HG03060 (cell line): ENCODE measurements around the gene ACTR3C.

Source experiments
- ATAC-seq: cut with Tn5 transposase; IDR thresholded peaks from one replicate; pipeline ENCODE4 v1.9.1; 2021; ENCODE audit warnings: low read depth, moderate number of reproducible peaks; ENCODE audit not compliant: unreplicated experiment

ACTR3C gene

GRCh38 chr7:150322833-150323681 is at the start of gene ACTR3C, which contains the start of gene LRRC61:
TSS of gene ACTR3C (minus strand) at chr7:150323545. CDS start at chr7:150295296, 28,249 bp downstream.
TSS of gene LRRC61 (plus strand) at chr7:150323355. CDS start at chr7:150336862, 13,507 bp downstream.
- no peak for ATAC-seq

DNA sequence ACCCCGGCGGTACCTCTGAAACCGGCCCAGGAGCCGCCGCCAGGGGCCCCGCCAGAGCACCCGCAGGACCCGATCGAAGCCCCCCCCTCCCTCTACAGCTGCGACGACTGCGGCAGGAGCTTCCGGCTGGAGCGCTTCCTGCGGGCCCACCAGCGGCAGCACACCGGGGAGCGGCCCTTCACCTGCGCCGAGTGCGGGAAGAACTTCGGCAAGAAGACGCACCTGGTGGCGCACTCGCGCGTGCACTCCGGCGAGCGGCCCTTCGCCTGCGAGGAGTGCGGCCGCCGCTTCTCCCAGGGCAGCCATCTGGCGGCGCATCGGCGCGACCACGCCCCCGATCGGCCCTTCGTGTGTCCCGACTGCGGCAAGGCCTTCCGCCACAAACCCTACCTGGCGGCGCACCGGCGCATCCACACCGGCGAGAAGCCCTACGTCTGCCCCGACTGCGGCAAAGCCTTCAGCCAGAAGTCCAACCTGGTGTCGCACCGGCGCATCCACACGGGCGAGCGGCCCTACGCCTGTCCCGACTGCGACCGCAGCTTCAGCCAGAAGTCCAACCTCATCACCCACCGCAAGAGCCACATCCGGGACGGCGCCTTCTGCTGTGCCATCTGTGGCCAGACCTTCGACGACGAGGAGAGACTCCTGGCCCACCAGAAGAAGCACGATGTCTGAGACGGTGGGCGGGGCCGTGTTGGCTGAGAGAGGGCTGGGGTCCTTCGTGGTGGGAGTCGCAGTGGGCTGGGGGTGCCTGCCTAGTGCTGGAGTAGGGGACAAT is 49.1 kb upstream of the ACTR3C start:
- no peak for ATAC-seq

DNA sequence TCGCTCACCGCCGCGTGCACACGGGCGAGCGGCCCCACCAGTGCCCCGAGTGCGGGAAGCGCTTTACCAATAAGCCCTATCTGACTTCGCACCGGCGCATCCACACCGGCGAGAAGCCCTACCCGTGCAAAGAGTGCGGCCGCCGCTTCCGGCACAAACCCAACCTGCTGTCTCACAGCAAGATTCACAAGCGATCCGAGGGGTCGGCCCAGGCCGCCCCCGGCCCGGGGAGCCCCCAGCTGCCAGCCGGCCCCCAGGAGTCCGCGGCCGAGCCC is 48.6 kb upstream of the ACTR3C start:
- ATAC-seq, result no peak

- no peak for ATAC-seq
Observed at GRCh38 chr7:150371131-150371995, 48.0 kb upstream of the ACTR3C start.

GRCh38 chr7:150370612-150371071 is 47.3 kb upstream of the ACTR3C start:
- no peak for ATAC-seq

GRCh38 chr7:150369748-150370501 is 46.6 kb upstream of the ACTR3C start:
- ATAC-seq, result no peak

DNA sequence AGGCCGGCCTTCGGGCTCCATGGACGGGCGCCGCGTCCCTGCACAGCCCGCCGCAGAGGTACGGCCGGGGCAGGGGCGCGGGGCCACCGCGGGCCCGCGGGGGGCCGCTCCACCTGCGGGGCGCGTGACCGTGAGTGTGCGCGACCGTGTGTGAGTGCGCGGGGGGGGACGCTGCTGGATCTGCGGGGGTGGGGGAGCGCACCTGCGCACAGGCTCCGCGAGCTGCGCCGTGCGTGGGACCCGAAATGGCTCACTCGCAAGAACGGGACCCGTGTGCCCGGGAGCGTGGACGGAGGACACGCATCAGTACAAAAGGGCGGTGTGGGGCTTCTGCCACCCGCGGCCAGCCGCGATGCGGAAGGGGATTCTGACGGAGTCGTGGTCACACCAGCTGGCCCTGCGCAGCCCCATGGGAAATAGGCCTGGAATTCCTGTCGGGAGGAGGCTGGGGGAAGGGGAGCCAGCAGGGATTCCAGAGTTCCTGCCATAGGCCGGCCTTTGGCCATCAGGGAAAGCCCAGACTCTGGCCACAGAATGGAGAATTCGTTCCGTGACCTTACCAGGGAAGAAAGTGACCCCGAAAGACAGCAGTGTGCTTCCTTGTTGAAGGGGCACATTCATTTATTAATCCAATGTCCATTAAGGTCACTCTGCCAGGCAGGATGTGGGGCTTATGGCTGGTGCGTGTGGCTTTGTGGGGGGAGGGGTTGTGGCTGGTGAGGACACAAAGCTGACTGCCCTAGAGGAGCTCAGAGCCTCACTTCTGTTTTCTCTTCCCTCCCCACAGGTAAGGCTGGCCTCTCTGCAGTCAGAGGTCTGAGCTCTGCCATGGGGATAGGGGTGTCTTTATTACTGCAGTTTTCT is 45.8 kb upstream of the ACTR3C start:
- ATAC-seq, result no peak

DNA sequence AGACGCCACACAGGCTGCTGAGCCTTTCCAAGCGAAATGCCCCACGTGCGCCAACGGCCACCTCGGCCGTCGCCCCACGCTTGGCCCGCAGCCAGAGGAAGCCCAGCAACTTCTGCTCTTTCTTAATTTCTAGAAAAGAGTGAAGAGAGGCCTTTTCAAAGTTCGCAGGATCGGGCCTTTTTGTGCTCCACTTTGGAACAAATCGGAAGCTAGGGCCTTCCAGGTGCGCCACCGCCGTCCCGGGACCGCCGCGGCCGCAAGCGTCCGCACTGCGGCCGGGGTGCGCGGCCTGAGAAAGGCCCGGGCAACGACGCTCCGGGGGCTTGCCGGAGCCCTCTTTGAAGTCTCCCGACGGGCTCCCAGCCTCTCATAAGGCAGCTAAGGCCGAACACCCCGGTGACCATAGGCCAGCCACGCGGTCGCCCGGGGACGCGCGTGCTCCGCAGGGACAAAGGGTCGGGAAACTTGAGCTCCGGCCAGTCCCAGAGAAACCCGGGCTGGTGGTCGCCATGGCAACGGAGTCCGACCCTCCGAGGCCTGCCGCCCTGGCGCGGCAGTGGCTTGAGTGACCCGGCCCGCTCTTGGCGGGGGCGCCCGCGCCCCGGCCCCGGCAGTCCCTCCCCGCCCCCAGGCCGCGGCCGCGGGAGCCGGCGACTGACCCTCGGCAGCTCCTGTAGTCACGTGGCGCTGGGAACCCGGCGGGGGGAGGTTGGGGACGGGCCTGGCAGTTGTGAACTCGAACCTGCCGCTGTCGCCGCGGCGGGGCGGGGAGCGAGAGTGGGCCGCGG is 44.9 kb upstream of the ACTR3C start, which contains the start of gene REPIN1:
TSS of gene REPIN1 (plus strand) at position 727 of the 788 bp plus-strand sequence. CDS start 890 bp downstream, outside the sequence.
- peak; percentile 34 for ATAC-seq

DNA sequence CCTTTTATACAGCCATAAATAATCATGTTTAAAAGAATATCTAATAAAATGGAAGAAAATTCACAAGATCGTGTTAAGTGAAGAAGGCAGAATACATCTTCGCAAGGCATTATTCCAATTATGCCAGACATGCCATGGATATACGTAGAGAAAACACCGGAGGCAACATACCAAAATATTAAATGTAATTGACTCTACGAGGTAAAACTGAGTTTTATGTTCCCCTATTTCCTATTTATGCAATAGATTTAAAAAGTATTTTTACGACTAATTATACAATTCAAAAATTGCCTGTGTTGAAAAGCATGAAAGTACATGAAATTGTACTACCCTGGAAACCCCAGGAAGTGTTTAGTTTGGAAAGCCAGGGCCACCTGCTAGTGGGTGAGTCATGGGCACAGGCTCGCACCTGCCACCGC is 44.3 kb upstream of the ACTR3C start:
- ATAC-seq, result no peak

DNA sequence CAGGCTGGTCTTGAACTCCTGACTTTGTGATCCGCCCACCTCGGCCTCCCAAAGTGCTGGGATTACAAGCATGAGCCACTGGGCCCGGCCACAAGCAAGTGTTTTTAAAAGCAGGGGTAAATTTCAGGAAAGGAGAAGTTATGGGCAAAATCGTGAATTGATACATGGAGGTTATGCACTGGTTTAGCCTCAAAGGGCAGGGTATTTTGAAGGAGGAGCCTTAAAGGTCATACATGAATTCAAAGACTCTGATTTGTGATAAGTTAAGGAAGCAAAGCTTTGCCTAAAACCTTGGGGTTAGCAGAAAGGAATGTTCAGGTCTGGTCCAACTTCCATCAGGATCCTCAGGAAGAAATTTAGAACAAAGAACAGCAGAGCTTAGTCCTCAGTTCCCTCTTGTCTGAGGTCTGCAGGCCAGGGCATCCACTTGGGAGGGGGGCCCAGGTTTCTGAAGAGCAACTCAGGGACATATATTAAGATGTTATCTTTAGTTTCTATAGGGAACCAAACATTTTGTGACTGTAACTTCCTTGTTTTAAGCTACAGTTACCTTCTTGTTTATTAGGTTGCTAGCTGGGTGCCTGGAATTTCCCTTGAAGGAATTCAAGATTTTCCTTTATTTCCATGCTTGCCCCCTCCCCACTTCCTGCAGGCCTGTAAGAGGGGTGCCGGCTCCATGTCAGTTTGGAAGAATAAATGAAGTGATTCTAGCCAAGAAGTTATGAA is 42.5 kb upstream of the ACTR3C start:
- ATAC-seq, result no peak

- ATAC-seq, result no peak
Observed at GRCh38 chr7:150365194-150365593, 41.8 kb upstream of the ACTR3C start.

DNA sequence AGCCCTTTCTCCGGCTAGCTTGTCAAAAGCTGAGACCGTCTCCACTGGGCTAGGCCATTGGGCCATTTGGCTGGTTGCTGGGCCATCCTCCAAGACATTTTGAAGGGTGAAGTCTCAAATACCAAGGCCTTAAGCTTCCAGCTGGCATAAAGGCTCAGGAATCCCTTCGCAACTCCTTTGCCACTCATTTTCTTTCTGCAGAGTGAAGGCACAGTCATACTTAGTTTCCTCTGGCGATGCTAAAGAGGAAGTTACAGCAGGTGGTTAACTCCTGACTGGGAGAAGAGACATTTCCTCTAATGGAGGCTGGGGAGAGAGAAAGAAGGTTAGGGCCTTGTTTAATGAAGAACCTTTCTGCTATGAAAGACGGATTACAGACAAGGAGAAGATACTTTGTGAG is 40.5 kb upstream of the ACTR3C start:
- ATAC-seq, result no peak

- ATAC-seq, result no peak
Observed at GRCh38 chr7:150363370-150363769, 40.0 kb upstream of the ACTR3C start.

- ATAC-seq, result no peak
Observed at GRCh38 chr7:150361807-150362621, 38.7 kb upstream of the ACTR3C start.

DNA sequence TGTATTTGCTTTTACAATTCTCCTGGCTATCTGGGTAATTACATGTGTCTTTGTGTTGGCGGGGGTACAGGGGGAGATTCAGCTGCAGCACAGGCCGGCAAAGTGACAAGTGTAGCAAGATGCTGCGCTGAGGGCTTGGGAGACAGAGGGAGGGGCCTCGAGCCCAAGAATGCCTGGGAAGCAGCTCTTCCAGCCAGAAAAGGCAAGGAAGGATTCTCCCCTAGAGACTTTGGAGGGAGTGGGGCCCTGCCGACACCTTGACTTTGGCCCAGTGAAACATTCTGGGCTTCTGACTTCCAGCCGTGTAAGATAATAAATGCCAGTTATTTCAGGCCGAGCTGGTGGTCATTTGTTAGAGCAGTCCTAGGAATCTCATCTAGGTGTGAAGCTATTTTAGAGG is 38.1 kb upstream of the ACTR3C start:
- ATAC-seq, result no peak

- no peak for ATAC-seq
Observed at GRCh38 chr7:150360363-150361058, 37.2 kb upstream of the ACTR3C start.
